Right lobe of liver (tissue), 6 donors: ENCODE data around the gene PHF20. TPM values are rescaled to one million over a fixed set of nuclear protein-coding genes. Genes with fewer than 3 reads are reported as not detected.

Experiments
- ATAC-seq, 4 donors: fragments of 200-7000 bp; cut with Tn5 transposase; one replicate each; pipeline ENCODE4 v1.9.1; 2020; ENCODE audit warnings: mild to moderate bottlenecking in 4 of 4, moderate library complexity in 4 of 4
- DNase-seq, 3 donors: peaks; one replicate each; pipeline ENCODE4 v3.0.0-alpha.2; 2020
- H3K27ac ChIP-seq, 3 donors: fragments of 200-600 bp; one replicate each; pipeline ENCODE4 v1.8.0; 2022
- H3K27me3 ChIP-seq, 2 donors: fragments of 200-600 bp; one replicate each; pipeline ENCODE4 v1.8.0; 2022
- H3K36me3 ChIP-seq, 4 donors: fragments of 200-600 bp; sonication (generic) in 1 of 4; one replicate each; pipeline versions ENCODE4 v1.5.1 to v1.8.0; 2017 to 2022; ENCODE audit warnings: control low read depth in 1 of 4
- H3K4me1 ChIP-seq, 4 donors: fragments of 200-600 bp; sonication (generic) in 1 of 4; one replicate each; pipeline versions ENCODE4 v1.5.1 to v1.8.0; 2017 to 2022; ENCODE audit warnings: control low read depth in 1 of 4
- H3K4me3 ChIP-seq, 3 donors: fragments of 200-600 bp; one replicate each; pipeline ENCODE4 v1.8.0; 2022
- H3K9me3 ChIP-seq, 4 donors: fragments of 200-600 bp; sonication (generic) in 1 of 4; one replicate each; pipeline versions ENCODE4 v1.5.1 to v1.8.0; 2017 to 2022; ENCODE audit warnings: control low read depth in 1 of 4
- CTCF ChIP-seq, 4 donors: fragments of 200-600 bp in 3 of 4; fragments of 450-650 bp in 1 of 4; IDR thresholded peaks; one replicate each; pipeline versions ENCODE4 v1.5.1 to v1.8.0; 2016 to 2022; ENCODE audit warnings: antibody characterized with exemption in 4 of 4, mild to moderate bottlenecking in 2 of 4
- POLR2A ChIP-seq: fragments of 450-650 bp; IDR thresholded peaks from one replicate; pipeline ENCODE4 v1.6.1; 2017; ENCODE audit warnings: antibody characterized with exemption, mild to moderate bottlenecking
- WGBS: methylation state at CpG from one replicate; pipeline ENCODE4 v1.1.6; 2018; ENCODE audit warnings: low coverage, low lambda C conversion rate; ENCODE audit not compliant: insufficient coverage; ENCODE audit errors: missing lambda C conversion rate; 5-methylcytosine and 5-hydroxymethylcytosine counted together
- intact Hi-C, 2 donors: fragments of 100-400 bp; cut with DNase I; formaldehyde crosslinking; loops; one replicate each; pipeline versions ENCODE4 v1.11.2 to v1.14.1; 2022
- total RNA-seq, 6 experiments: library from RNA; depleted of rRNA in 2 of 6; stranded (reverse); fragments of >200 nt in 2 of 6; fragmentation: NEBNext Ultra II Directional in 3 of 6; extraction: Animal tissue kit (Norgen Biotek cat#: 25700) in 3 of 6; gene quantifications; one replicate each; pipeline versions ENCODE4 v1.1.0 to v1.2.4, GENCODE V29; 2016 to 2023
- donor health status: DM: no; HTN: yes; CAD: no.
- donor health status: DM: no; HTN: no; CAD: no.
- donor health status: DM: no; HTN: no; CAD: no.
- donor health status: DM: no; HTN: yes; CAD: no.
- donor health status: DM: no; HTN: yes; CAD: no.

Gene PHF20
- total RNA-seq, 6 experiments from 2014 or later, result 9.3 to 16.7 (median 14.5) TPM

- intact Hi-C loops, result no loop called here
- WGBS, result 85% methylated on average over 3 of the region's 7 CpGs
- DNase-seq (no peak), ATAC-seq (peak; percentile 35 to 66 (median 38))
- Histone ChIP-seq H3K27ac (no peak overlapping the region), H3K27me3 (no peaks in the 10 kb centered on the region), H3K4me3 (no peak overlapping the region), H3K4me1 (no peaks in the 10 kb centered on the region), H3K36me3 (no peaks in the 10 kb centered on the region), H3K9me3 (no peaks in the 10 kb centered on the region)
- TF ChIP-seq POLR2A, result no peak
- TF ChIP-seq CTCF (IDR thresholded peaks at IDR 0.05), result no peak
Measured at GRCh38 chr20:35907017-35907701, 135.3 kb downstream of the PHF20 start.

GRCh38 chr20:35908007-35908406 lies 136.2 kb downstream of the PHF20 start:
- no peaks in the 10 kb centered on the region for H3K27me3 ChIP-seq
- H3K9me3 ChIP-seq, result no peaks in the 10 kb centered on the region
- TF ChIP-seq CTCF (IDR thresholded peaks at IDR 0.05) (no peak), POLR2A (no peak)
- H3K36me3 ChIP-seq, result peaks cover 0 to 4% (median 0%) of the 10 kb centered on the region in 4 donors
- no peak overlapping the region for H3K4me3 ChIP-seq
- no peak for DNase-seq
- intact Hi-C loops, result no loop called here
- ATAC-seq, result no peak
- H3K27ac ChIP-seq, result no peak overlapping the region
- H3K4me1 ChIP-seq, result no peaks in the 10 kb centered on the region

- DNase-seq, result no peak
- H3K36me3 ChIP-seq, result peaks cover 0 to 16% (median 0%) of the 10 kb centered on the region in 4 donors
- H3K4me1 ChIP-seq, result no peaks in the 10 kb centered on the region
- WGBS, result 60% methylated on average over 1 of the region's 1 CpG
- ATAC-seq, result no peak
- no peak overlapping the region for H3K27ac ChIP-seq
- no peak overlapping the region for H3K4me3 ChIP-seq
- no peaks in the 10 kb centered on the region for H3K9me3 ChIP-seq
- intact Hi-C loops, result no loop called here
- no peaks in the 10 kb centered on the region for H3K27me3 ChIP-seq
- no peak for TF ChIP-seq POLR2A
- no peak for TF ChIP-seq CTCF (IDR thresholded peaks at IDR 0.05)
Measured at GRCh38 chr20:35909176-35909575, 137.4 kb downstream of the PHF20 start.

- Histone ChIP-seq H3K27me3 (no peaks in the 10 kb centered on the region), H3K27ac (no peak overlapping the region), H3K4me3 (no peak overlapping the region), H3K9me3 (no peaks in the 10 kb centered on the region), H3K36me3 (peaks cover 0 to 22% (median 2%) of the 10 kb centered on the region in 4 donors), H3K4me1 (no peaks in the 10 kb centered on the region)
- TF ChIP-seq POLR2A (no peak), CTCF (IDR thresholded peaks at IDR 0.05) (no peak)
- intact Hi-C loops, result no loop called here
- WGBS, result no CpG with 5 or more reads among the region's 1 CpG
- no peak for DNase-seq
- ATAC-seq, result no peak
Measured at GRCh38 chr20:35909796-35910195, 138.0 kb downstream of the PHF20 start.
